HG03060 (cell line): ENCODE data around the gene NTRK3.
A peak's percentile ranks its signal among the peaks of the same experiment; 100 is the strongest.
"Not testable (repeated sequence)": the region's sequence is repeated elsewhere in the genome, so short reads cannot be mapped to it uniquely, and the experiment has no call there.

ENCODE experiments used
- ATAC-seq: cut with Tn5 transposase; IDR thresholded peaks from one replicate; pipeline ENCODE4 v1.9.1; 2021; ENCODE audit warnings: low read depth, moderate number of reproducible peaks; ENCODE audit not compliant: unreplicated experiment

NTRK3 gene

GRCh38 chr15:88083811-88084760 lies 172.5 kb downstream of the NTRK3 start:
- no peak for ATAC-seq

- ATAC-seq, result no peak
Observed at GRCh38 chr15:88080616-88081015, 175.9 kb downstream of the NTRK3 start.

GRCh38 chr15:88077296-88078020 lies 179.1 kb downstream of the NTRK3 start:
- ATAC-seq, result no peak

GRCh38 chr15:88076328-88076727 lies 180.2 kb downstream of the NTRK3 start:
- no peak for ATAC-seq

GRCh38 chr15:88075102-88075501 lies 181.4 kb downstream of the NTRK3 start:
- ATAC-seq, result no peak

- no peak for ATAC-seq
Observed at GRCh38 chr15:88074386-88074785, 182.2 kb downstream of the NTRK3 start.

GRCh38 chr15:88073391-88073691 lies 183.2 kb downstream of the NTRK3 start:
- no peak for ATAC-seq

- no peak for ATAC-seq
Observed at GRCh38 chr15:88072598-88073390, 183.7 kb downstream of the NTRK3 start.

GRCh38 chr15:88072133-88072532 lies 184.4 kb downstream of the NTRK3 start:
- ATAC-seq, result not testable (repeated sequence)

GRCh38 chr15:88071141-88071540 lies 185.4 kb downstream of the NTRK3 start:
- ATAC-seq, result no peak

GRCh38 chr15:88069561-88069960 lies 187.0 kb downstream of the NTRK3 start:
- ATAC-seq, result no peak

- no peak for ATAC-seq
Observed at GRCh38 chr15:88067331-88067685, 189.2 kb downstream of the NTRK3 start.

- no peak for ATAC-seq
Observed at GRCh38 chr15:88066636-88067330, 189.8 kb downstream of the NTRK3 start.

GRCh38 chr15:88061452-88061851 lies 195.1 kb downstream of the NTRK3 start:
- no peak for ATAC-seq

GRCh38 chr15:88060383-88060782 lies 196.2 kb downstream of the NTRK3 start:
- no peak for ATAC-seq

GRCh38 chr15:88057836-88058235 lies 198.7 kb downstream of the NTRK3 start:
- no peak for ATAC-seq

- ATAC-seq, result peak; percentile 68
Observed at GRCh38 chr15:88049506-88049905, 207.0 kb downstream of the NTRK3 start.

GRCh38 chr15:88048755-88049154 lies 207.8 kb downstream of the NTRK3 start:
- ATAC-seq, result no peak

- ATAC-seq, result no peak
Observed at GRCh38 chr15:88048237-88048636, 208.3 kb downstream of the NTRK3 start.

- ATAC-seq, result no peak
Observed at GRCh38 chr15:88046576-88047129, 209.9 kb downstream of the NTRK3 start.
